GM18870 (cell line): ENCODE results near the gene QDPR.

Source experiments
- ATAC-seq: cut with Tn5 transposase; IDR thresholded peaks from one replicate; pipeline ENCODE4 v1.9.1; 2021; ENCODE audit warnings: moderate library complexity; ENCODE audit not compliant: unreplicated experiment

The QDPR gene

GRCh38 chr4:17528551-17529165 is 16.8 kb upstream of the QDPR start:
- no peak for ATAC-seq

DNA sequence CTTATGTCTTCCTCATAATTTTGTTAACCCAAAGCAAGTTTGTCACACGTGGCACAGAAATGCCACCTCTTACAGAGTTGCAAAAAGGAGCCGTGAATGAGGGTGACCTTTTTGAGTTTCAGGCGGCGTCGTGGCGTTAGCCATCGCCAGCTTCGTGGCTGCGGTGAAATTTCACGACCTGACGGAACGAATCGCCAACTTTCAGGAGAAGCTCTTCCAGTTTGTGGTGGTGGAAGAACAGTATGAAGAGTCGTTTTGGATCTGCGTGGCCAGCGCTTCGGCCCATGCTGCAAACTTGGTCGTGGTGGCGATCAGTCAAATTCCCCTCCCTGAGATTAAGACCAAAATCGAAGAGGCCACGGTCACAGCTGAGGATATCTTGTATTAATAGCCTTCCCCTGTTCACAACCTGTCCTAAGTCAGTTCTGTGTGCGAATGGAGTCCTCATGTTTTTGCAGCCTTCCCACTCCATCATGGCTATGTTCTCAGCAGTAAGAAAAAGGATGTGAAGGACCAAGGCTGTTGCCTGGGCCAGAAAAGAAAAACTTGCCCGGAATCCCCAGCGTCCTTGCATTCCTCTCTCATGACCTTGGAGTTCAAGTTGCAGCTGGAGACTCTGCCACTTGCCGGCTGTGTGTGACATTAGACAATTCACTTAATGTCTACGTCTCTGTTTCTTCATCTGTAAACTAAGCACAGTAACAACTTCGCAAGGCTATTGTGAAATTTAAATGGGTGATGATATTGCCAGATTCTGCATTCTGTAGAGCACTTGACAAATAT is 15.0 kb upstream of the QDPR start:
- ATAC-seq, result no peak

DNA sequence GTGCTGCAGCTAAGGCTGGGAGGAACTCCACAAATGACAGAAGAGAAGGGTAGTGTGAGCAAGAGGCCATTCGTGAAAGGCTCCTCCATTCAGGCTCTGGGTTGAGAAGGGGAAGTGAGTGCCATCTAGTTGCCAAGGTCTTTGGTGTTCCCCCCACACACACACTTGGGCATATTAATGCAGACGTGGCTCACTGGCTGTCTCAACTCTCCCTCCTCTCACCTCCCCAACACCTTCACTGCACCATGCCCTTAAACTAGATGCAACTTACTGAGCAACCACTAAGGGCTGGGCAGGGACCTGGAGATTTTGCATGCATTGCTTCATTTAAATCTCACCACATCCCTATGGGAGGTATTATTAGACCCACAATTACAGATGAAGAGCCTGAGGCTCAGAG is 11.8 kb upstream of the QDPR start:
- ATAC-seq, result no peak

- no peak for ATAC-seq
Measured at GRCh38 chr4:17521595-17521994, 9.7 kb upstream of the QDPR start.

DNA sequence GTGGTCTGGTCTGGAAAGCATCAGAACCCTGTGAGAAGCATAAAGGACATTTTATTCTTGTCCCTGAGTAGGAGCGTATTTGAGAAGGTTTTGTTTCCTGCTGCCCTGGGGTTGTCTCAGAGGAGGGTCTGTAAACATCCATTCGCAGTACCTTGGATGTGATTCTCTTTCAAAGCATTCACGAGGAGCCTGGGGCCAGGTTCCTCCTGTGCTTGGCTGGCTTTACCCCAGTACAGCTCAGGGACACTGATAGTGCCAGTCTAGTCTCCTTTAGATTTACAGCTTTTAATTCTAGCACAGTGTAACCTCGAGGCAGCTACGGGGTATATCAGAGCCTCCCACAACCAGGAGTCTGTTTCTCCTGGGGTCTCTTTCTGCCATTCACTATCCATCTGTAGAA is 5.8 kb upstream of the QDPR start:
- no peak for ATAC-seq

DNA sequence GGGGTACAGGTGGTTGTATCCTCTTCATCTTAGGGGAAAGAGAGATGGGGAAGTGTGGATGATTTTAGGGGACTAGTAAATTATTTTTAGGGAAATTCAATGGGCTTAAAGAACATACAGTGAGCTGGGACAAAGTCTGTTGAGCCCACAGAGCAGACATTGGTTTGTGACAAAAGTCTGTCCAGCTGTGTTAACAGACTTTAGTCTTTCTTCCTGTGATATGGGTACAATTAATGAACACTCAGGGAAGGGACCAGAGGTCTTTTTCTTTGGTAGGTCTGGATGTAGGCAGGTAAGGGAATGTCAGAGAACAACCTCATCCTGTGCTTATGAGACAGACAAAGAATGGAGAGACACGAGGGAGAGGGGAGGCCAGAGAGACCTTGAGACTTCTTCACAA is 5.1 kb upstream of the QDPR start:
- ATAC-seq, result no peak

GRCh38 chr4:17515445-17516407 is 3.8 kb upstream of the QDPR start:
- no peak for ATAC-seq

DNA sequence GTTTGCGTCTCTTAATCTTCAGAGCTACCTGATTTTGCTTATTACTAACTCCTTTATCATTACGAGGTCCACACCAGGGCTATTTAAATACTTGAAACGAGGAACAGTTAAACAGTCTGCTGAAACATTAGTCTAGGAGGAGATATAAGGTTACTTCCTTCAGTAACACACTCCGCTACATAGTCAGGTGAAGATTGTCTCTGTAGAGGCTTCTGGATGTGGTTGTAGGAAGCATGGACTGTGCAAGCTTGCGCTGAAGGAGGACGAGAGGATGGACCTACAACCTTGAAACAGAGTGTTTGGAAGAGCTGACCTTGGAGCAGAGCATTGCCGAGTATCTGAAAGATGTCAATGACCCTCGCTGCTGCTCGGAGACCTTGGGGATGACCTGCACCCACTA is 3.0 kb upstream of the QDPR start, which contains the start of gene CLRN2:
TSS of gene CLRN2 (plus strand) at position 301 of the 400 bp plus-strand sequence. CDS start 102 bp downstream, outside the sequence.
- no peak for ATAC-seq

DNA sequence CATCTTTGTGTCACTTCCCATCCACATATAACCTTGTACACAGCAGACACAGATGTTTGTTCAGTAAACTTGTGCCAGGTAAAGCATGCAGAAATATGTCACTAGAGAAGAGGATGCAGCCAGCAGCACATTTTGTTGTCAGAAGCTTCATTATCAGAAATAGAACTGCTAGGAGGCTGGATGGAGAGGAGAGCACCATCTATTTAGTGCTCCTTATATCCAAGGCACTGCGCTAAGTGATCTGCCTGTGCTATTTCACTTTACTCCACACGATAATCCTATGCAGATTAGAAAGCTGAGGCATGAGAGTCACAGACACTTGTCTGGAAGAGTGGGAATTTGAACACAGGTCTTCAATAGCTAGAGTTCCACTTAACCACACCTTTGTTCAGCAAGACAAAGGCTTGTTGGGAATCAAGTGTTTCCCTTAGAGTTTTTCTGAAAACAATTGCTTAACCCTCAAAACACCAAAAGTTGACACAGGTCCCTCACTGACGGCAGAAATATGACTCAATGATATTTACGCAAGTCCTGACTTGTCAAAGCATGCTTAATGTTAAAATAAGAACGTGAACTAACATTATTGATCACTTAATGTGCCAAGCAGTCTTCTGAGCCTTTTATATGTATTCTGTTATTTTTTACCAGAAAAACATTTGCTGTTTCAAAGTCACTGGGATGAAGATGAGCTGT is 1.2 kb upstream of the QDPR start:
- ATAC-seq, result no peak

- peak; percentile 41 for ATAC-seq
Measured at GRCh38 chr4:17511509-17511949, 361 bp downstream of the QDPR start.

DNA sequence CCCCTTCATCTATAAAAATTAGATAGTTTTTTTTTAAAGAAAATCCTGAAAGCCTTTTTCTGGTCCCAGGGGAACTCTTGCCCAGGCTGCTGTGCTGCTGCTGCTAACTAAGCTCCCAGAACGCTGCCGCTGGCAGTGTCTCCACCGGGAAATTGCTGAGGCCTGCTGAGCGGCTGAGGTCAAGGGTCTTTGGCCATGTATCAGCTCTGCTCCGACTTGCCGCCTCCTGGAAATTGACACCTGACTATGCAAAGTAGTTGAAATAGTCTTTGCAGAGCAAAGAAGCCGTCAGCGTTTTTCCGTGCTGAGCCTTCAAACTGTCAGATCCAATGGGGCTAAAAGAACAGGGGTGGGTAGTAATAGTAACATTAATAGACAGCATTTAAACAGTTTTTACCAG is 839 bp downstream of the QDPR start:
- ATAC-seq, result no peak

DNA sequence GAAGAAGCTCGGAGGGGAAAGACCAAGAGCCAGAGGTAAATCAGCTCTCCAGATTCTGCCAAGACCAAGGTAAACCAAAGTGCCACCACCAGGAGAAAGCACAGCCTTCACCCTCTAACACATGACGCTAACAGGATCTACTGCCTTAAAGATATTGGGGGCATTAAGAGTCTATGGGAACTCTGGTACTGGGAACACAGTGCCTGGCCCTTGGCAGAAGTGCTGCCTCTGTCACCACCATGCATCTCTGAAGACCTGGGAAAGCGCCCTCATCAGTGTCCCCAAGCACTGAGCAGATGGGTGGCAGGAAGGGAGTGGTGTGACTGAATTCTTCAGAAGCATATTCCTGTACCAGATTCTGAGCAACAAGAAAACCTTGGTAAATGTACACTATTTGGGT is 1.3 kb downstream of the QDPR start:
- no peak for ATAC-seq

- ATAC-seq, result no peak
Measured at GRCh38 chr4:17504081-17504480, 7.8 kb downstream of the QDPR start.

DNA sequence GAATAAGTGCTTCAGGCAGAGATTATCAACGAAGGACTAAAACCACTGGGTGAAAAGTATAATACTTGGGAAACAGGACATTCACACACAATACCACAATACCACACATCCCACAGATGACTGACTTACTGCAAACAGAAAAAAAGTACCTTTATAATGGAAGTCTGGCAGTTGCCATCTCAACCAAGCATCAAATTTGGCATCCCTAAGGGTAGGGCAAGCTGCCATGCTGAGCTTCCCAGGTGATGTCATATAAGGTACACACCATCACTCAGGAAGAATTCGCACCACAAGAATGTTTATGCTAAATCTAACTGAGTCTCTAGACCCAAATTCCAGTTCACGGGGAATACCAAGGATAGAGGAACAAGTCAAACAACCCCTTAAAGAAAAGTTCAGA is 9.1 kb downstream of the QDPR start:
- no peak for ATAC-seq

GRCh38 chr4:17500574-17500973 is 11.3 kb downstream of the QDPR start:
- ATAC-seq, result no peak

- ATAC-seq, result no peak
Measured at GRCh38 chr4:17497890-17498523, 13.9 kb downstream of the QDPR start.

- ATAC-seq, result no peak
Measured at GRCh38 chr4:17494258-17495190, 17.4 kb downstream of the QDPR start.

GRCh38 chr4:17493619-17494018 is 18.3 kb downstream of the QDPR start:
- no peak for ATAC-seq

DNA sequence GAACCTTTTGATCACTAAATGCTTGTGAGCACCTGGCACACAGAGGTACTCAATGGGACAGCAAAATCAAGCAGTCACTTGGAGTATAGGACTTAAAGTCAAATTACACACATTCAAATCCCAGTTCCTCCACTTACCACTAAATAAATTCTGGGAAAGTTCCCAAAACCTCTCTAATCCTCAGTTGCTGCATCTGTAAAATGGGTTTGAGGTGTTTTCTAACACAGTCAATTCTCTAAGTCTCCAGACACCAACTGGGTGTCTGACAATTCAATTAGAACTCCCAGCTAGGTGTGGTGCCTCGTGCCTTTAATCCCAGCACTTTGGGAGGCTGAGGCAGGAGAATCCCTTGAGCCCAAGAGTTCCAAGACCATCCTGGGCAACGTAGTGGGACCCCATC is 19.0 kb downstream of the QDPR start:
- no peak for ATAC-seq
